ENCODE measurements around the gene ZC2HC1C. TPM values are rescaled to one million over a fixed set of nuclear protein-coding genes. Genes with fewer than 3 reads are reported as not detected.

The ZC2HC1C gene
- total and polyA plus RNA-seq, 2 donors (not counting 1 experiment from before 2014, with no cell fraction given) = 0.21 to 0.59 TPM

GRCh38 chr14:75022655-75023054 is 46.8 kb upstream of the ZC2HC1C start:
- Histone ChIP-seq H3K4me2 (replicated peaks; ENCODE audit: low read depth, low read length, poor library complexity, severe bottlenecking) (no peak overlapping the region), H3K9ac (ENCODE audit: low read length) (no peak overlapping the region), H3K4me1 (ENCODE audit: control insufficient read depth in 2 of 2, insufficient read depth in 2 of 2, low read length in 2 of 2) (no peaks in the 10 kb centered on the region), H3K9me3 (ENCODE audit: control extremely low read depth in 1 of 3, control insufficient read depth in 2 of 3, insufficient read depth in 1 of 3, low read length in 2 of 3) (no peaks in the 10 kb centered on the region), H3K4me3 (ENCODE audit: control extremely low read depth in 1 of 5, extremely low read depth in 1 of 5, insufficient read depth in 1 of 5, low read depth in 2 of 5, low read length in 4 of 5) (no peak overlapping the region), H3K79me2 (ENCODE audit: control insufficient read depth, insufficient read depth, low read length) (no peaks in the 10 kb centered on the region), H3K36me3 (replicated peaks in 1 of 2; ENCODE audit: control extremely low read depth in 1 of 2, control insufficient read depth in 1 of 2, extremely low read depth in 1 of 2, insufficient read depth in 2 of 2, low read length in 1 of 2) (peaks cover 16 to 25% of the 10 kb centered on the region in 2 experiments), H2AFZ (ENCODE audit: insufficient read depth, low read depth, low read length, poor library complexity, severe bottlenecking) (no peak overlapping the region), H4K20me1 (ENCODE audit: control insufficient read depth, insufficient read depth, low read length, poor library complexity, severe bottlenecking) (no peaks in the 10 kb centered on the region), H3K27ac (ENCODE audit: low read length in 2 of 2) (no peak overlapping the region), H3K27me3 (replicated peaks in 1 of 4; ENCODE audit: control extremely low read depth in 1 of 4, control insufficient read depth in 3 of 4, insufficient read depth in 4 of 4, low read length in 3 of 4) (no peaks in the 10 kb centered on the region)
- no peaks in the 10 kb centered on the region for H3K27me3 Mint-ChIP-seq
- ATAC-seq (ENCODE audit: low read depth) (no peak), DNase-seq (no peak)
- no peaks in the 10 kb centered on the region for H3K9me3 Mint-ChIP-seq (ENCODE audit: insufficient read depth)
- H3K27ac Mint-ChIP-seq = no peak overlapping the region
- TF ChIP-seq EZH2 (IDR thresholded peaks at IDR 0.05; ENCODE audit: borderline replicate concordance, insufficient read depth, low read depth, low read length, poor library complexity, severe bottlenecking) = no peak
- TF ChIP-seq, protein P1, sequence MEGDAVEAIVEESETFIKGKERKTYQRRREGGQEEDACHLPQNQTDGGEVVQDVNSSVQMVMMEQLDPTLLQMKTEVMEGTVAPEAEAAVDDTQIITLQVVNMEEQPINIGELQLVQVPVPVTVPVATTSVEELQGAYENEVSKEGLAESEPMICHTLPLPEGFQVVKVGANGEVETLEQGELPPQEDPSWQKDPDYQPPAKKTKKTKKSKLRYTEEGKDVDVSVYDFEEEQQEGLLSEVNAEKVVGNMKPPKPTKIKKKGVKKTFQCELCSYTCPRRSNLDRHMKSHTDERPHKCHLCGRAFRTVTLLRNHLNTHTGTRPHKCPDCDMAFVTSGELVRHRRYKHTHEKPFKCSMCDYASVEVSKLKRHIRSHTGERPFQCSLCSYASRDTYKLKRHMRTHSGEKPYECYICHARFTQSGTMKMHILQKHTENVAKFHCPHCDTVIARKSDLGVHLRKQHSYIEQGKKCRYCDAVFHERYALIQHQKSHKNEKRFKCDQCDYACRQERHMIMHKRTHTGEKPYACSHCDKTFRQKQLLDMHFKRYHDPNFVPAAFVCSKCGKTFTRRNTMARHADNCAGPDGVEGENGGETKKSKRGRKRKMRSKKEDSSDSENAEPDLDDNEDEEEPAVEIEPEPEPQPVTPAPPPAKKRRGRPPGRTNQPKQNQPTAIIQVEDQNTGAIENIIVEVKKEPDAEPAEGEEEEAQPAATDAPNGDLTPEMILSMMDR (IDR thresholded peaks at IDR 0.05) = no peak
- ChIA-PET CTCF (interaction anchor here (0.5 to 1.3 kb wide), 4 partner anchors 10 to 216 kb away, joined by 3 to 6 read pairs (median 4); no protein-coding TSS in a partner anchor), POLR2A (no interaction called here)
- no peaks in the 10 kb centered on the region for H3K4me1 Mint-ChIP-seq
- intact Hi-C loops (cut with micrococcal nuclease) = no loop called here
- WGBS (ENCODE audit: insufficient coverage) = 97% methylated on average over 3 of the region's 8 CpGs
- no peak overlapping the region for H3K4me3 Mint-ChIP-seq

GRCh38 chr14:75023108-75023507 is 46.3 kb upstream of the ZC2HC1C start:
- ChIA-PET POLR2A (no interaction called here), CTCF (interaction anchor here (0.5 to 3.1 kb wide), 5 partner anchors 10 to 215 kb away, joined by 3 to 6 read pairs (median 4); no protein-coding TSS in a partner anchor)
- H3K9me3 ChIP-seq (ENCODE audit: control extremely low read depth in 1 of 3, control insufficient read depth in 2 of 3, insufficient read depth in 1 of 3, low read length in 2 of 3) = no peaks in the 10 kb centered on the region
- no peaks in the 10 kb centered on the region for H3K4me1 Mint-ChIP-seq
- H3K9ac ChIP-seq (ENCODE audit: low read length) = no peak overlapping the region
- H3K27ac ChIP-seq (ENCODE audit: low read length in 2 of 2) = no peak overlapping the region
- H3K36me3 ChIP-seq (replicated peaks in 1 of 2; ENCODE audit: control extremely low read depth in 1 of 2, control insufficient read depth in 1 of 2, extremely low read depth in 1 of 2, insufficient read depth in 2 of 2, low read length in 1 of 2) = peaks cover 16 to 23% of the 10 kb centered on the region in 2 experiments
- no peak overlapping the region for H2AFZ ChIP-seq (ENCODE audit: insufficient read depth, low read depth, low read length, poor library complexity, severe bottlenecking)
- H3K27me3 ChIP-seq (replicated peaks in 1 of 4; ENCODE audit: control extremely low read depth in 1 of 4, control insufficient read depth in 3 of 4, insufficient read depth in 4 of 4, low read length in 3 of 4) = no peaks in the 10 kb centered on the region
- no peak overlapping the region for H3K4me3 ChIP-seq (ENCODE audit: control extremely low read depth in 1 of 5, extremely low read depth in 1 of 5, insufficient read depth in 1 of 5, low read depth in 2 of 5, low read length in 4 of 5)
- no peak for ATAC-seq (ENCODE audit: low read depth)
- intact Hi-C loops (cut with micrococcal nuclease) = no loop called here
- no peaks in the 10 kb centered on the region for H3K4me1 ChIP-seq (ENCODE audit: control insufficient read depth in 2 of 2, insufficient read depth in 2 of 2, low read length in 2 of 2)
- DNase-seq = no peak
- no peaks in the 10 kb centered on the region for H3K9me3 Mint-ChIP-seq (ENCODE audit: insufficient read depth)
- no peaks in the 10 kb centered on the region for H4K20me1 ChIP-seq (ENCODE audit: control insufficient read depth, insufficient read depth, low read length, poor library complexity, severe bottlenecking)
- H3K79me2 ChIP-seq (ENCODE audit: control insufficient read depth, insufficient read depth, low read length) = no peaks in the 10 kb centered on the region
- TF ChIP-seq, protein P1 (IDR thresholded peaks at IDR 0.05) = no peak
- no peak for TF ChIP-seq EZH2 (IDR thresholded peaks at IDR 0.05; ENCODE audit: borderline replicate concordance, insufficient read depth, low read depth, low read length, poor library complexity, severe bottlenecking)
- H3K27me3 Mint-ChIP-seq = no peaks in the 10 kb centered on the region
- WGBS (ENCODE audit: insufficient coverage) = no CpG with 5 or more reads among the region's 1 CpG
- H3K4me2 ChIP-seq (replicated peaks; ENCODE audit: low read depth, low read length, poor library complexity, severe bottlenecking) = no peak overlapping the region
- no peak overlapping the region for H3K27ac Mint-ChIP-seq
- H3K4me3 Mint-ChIP-seq = no peak overlapping the region
